ENCODE results near the gene TUBA1A.

DNA sequence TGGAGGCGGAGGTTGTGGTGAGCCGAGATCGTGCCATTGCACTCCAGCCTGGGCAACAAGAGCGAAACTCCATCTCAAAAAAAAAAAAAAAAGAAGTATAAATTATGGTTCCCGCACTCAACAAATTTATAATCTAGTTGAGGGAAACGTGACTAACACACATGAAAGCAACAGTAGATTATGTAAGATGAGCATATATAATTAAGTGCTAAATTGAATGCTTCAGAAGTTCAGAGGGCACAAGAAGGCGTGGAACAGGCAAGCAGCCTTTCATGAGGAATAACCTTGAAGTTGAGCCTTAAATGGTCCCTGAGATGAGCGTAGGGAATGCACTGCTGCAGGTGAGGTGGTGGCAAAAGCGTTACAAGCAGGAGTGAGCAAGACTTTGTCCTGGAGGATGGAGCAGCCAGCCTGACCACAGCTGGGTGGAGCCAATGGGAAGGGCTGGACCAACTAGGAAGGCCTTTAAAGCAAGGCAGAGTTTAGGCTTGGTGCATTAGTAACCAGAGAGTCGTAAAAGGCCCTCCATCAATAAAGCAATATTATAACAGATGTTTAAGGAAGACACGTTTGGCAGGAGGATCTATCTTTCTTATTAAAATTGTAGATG is 30.6 kb upstream of the TUBA1A start:
- TF ChIP-seq, protein P1, sequence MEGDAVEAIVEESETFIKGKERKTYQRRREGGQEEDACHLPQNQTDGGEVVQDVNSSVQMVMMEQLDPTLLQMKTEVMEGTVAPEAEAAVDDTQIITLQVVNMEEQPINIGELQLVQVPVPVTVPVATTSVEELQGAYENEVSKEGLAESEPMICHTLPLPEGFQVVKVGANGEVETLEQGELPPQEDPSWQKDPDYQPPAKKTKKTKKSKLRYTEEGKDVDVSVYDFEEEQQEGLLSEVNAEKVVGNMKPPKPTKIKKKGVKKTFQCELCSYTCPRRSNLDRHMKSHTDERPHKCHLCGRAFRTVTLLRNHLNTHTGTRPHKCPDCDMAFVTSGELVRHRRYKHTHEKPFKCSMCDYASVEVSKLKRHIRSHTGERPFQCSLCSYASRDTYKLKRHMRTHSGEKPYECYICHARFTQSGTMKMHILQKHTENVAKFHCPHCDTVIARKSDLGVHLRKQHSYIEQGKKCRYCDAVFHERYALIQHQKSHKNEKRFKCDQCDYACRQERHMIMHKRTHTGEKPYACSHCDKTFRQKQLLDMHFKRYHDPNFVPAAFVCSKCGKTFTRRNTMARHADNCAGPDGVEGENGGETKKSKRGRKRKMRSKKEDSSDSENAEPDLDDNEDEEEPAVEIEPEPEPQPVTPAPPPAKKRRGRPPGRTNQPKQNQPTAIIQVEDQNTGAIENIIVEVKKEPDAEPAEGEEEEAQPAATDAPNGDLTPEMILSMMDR (IDR thresholded peaks at IDR 0.05), result no peak
- TF ChIP-seq POLR2A (IDR thresholded peaks at IDR 0.05), result no peak
- TF ChIP-seq POLR2AphosphoS5 (IDR thresholded peaks at IDR 0.05), result no peak
